T-helper 2 cell (primary cell): ENCODE measurements around the gene SCAMP3.
"Not testable (repeated sequence)": the region's sequence is repeated elsewhere in the genome, so short reads cannot be mapped to it uniquely, and the experiment has no call there.

Experiments used
- DNase-seq, 5 experiments: peaks; one replicate each; pipeline versions ENCODE4 v3.0.0 to v3.0.0-alpha.2; 2012 to 2022

SCAMP3 gene

GRCh38 chr1:155226910-155227260, 35.3 kb downstream of the SCAMP3 start:
- DNase-seq, result peak in 2 of 5 experiments; percentile 14 to 28

- peak; percentile 59 to 90 (median 74) for DNase-seq
Measured at GRCh38 chr1:155226188-155226909, 35.8 kb downstream of the SCAMP3 start.

- not testable (repeated sequence) for DNase-seq
Measured at GRCh38 chr1:155225404-155225759, 36.8 kb downstream of the SCAMP3 start.

GRCh38 chr1:155223047-155223446, 39.1 kb downstream of the SCAMP3 start:
- no peak for DNase-seq

- not testable (repeated sequence) for DNase-seq
Measured at GRCh38 chr1:155220211-155220965, 41.8 kb downstream of the SCAMP3 start.

- peak in 1 of 5 experiments; percentile 18 for DNase-seq
Measured at GRCh38 chr1:155219592-155220031, 42.5 kb downstream of the SCAMP3 start.

GRCh38 chr1:155218854-155219591, 43.1 kb downstream of the SCAMP3 start:
- peak in 1 of 5 experiments; percentile 43 for DNase-seq

GRCh38 chr1:155214702-155215101, 47.5 kb downstream of the SCAMP3 start:
- peak in 1 of 5 experiments; percentile 29 for DNase-seq

GRCh38 chr1:155212051-155212440, 50.1 kb downstream of the SCAMP3 start:
- DNase-seq, result not testable (repeated sequence)

- DNase-seq, result not testable (repeated sequence)
Measured at GRCh38 chr1:155211381-155212050, 50.6 kb downstream of the SCAMP3 start.

GRCh38 chr1:155210314-155211104, 51.7 kb downstream of the SCAMP3 start:
- DNase-seq, result no peak

GRCh38 chr1:155209312-155209721, 52.8 kb downstream of the SCAMP3 start:
- no peak for DNase-seq

GRCh38 chr1:155208541-155209311, 53.4 kb downstream of the SCAMP3 start, which contains the start of gene MTX1:
Gene MTX1, plus strand, starts transcription at chr1:155208695. Its CDS starts 110 bp downstream, at chr1:155208805.
- DNase-seq, result peak; percentile 81 to 92 (median 88)

GRCh38 chr1:155207806-155208540, 54.2 kb downstream of the SCAMP3 start, which contains the start of gene THBS3:
Gene THBS3, minus strand, starts transcription at chr1:155207897. Its CDS starts 21 bp downstream, at chr1:155207876.
- no peak for DNase-seq

GRCh38 chr1:155206891-155207805, 55.0 kb downstream of the SCAMP3 start:
- peak; percentile 76 to 87 (median 85) for DNase-seq
